ENCODE data around the gene SYT13. TPM values are rescaled to one million over a fixed set of nuclear protein-coding genes. Genes with fewer than 3 reads are reported as not detected.

SYT13 gene
- total and polyA plus RNA-seq, 8 donors = 2.5 to 30.9 (median 6.6) TPM

DNA sequence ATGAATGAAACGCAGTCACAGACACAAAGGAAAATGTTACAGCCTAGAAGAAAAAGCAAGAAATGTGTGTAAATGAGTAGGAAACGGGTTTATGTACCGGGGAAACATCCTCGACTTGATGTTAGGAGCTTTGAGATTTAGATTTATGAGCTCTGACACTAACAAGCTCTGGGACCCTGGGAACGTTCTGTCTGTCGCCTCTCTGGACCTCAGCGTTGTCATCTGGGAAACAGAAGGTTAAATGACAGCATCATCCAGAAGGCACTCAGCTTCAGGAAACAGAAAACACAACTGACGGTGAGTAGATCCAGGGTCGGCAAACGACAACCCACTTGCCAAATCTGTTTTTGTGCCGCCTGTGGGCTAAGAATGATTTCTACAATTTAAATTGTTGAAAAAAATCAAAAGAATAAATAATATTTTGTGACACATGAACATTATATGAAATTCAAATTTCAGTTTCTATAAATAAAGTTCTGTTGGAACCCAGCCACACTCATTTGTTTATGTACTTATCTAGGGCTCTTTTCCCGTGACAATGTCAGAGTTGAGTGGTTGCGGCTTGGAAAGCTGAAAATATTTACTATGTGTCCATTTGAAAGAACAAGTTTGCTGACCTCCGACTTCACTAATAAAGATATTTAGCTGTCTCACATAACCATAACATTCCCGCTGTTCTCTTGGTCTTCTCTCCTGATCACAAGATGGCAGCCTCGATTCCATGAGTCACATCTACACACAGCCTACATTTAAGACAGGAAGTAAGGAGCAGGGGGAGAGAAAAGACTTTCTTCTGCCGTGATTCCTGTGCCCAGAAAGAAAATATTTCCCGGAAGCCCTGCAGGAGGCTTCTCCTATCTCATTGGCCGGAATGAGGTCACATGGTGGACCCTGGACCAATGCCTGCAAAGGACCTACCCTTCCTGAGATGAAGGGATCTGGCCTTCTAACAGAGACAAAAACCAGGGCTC, 47.1 kb upstream of the SYT13 start:
- peak overlapping the region in 2 of 4 donors; percentile 2 to 3 for H3K4me3 ChIP-seq
- 36 to 44% methylated on average over 19 of the region's 19 CpGs for WGBS, 2 donors
- H3K4me1 ChIP-seq = peaks cover 0 to 4% (median 0%) of the 10 kb centered on the region in 3 donors
- intact Hi-C loops (cut with DNase I) = loop anchor here in 1 of 3 donors (5.0 to 10.0 kb wide), 2 partner anchors 226 to 398 kb away; no protein-coding TSS in a partner anchor
- TF ChIP-seq, protein P1, sequence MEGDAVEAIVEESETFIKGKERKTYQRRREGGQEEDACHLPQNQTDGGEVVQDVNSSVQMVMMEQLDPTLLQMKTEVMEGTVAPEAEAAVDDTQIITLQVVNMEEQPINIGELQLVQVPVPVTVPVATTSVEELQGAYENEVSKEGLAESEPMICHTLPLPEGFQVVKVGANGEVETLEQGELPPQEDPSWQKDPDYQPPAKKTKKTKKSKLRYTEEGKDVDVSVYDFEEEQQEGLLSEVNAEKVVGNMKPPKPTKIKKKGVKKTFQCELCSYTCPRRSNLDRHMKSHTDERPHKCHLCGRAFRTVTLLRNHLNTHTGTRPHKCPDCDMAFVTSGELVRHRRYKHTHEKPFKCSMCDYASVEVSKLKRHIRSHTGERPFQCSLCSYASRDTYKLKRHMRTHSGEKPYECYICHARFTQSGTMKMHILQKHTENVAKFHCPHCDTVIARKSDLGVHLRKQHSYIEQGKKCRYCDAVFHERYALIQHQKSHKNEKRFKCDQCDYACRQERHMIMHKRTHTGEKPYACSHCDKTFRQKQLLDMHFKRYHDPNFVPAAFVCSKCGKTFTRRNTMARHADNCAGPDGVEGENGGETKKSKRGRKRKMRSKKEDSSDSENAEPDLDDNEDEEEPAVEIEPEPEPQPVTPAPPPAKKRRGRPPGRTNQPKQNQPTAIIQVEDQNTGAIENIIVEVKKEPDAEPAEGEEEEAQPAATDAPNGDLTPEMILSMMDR (IDR thresholded peaks at IDR 0.05) = no peak
- no peaks in the 10 kb centered on the region for H3K27me3 ChIP-seq
- no peaks in the 10 kb centered on the region for H3K36me3 ChIP-seq
- ATAC-seq (peak; percentile 64 to 73 (median 68)), FAIRE-seq (no peak), DNase-seq (peak in 3 of 6 donors; percentile 38 to 61 (median 39))
- H3K27ac ChIP-seq = peak overlapping the region in 1 of 4 donors; percentile 5
- no peaks in the 10 kb centered on the region for H3K9me3 ChIP-seq

DNA sequence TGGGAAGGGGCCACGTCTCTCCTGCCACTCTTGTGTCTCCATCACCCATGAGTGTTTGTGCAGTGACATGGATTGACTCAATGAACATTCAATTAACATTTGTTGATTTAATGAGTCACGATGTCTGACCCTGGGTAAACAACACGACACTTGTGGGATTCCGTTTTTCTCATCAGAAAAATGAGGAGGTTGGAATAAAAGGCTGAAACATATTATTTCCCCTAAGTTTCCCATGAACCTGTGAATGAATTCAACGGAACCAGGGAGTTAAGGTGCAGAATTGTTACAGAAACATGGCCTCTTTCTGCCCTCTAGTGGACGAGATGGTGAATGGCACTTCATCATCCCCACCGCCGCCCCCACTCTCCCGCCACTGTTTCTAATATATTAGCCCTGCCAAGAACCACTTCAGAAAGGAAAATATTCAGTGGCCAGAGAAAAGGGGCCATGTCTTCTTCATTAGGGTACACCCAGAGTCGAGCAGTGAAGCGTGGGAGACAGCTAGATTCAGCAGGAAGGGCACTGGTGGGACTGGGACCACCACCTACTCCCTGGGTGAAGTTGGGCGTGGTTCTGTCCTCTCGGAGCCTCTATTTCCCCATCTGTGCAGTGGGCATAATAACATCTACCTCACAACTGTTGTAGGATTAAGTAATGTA, 46.3 kb upstream of the SYT13 start:
- H3K4me3 ChIP-seq = peak overlapping the region in 1 of 4 donors; percentile 2
- ATAC-seq = peak; percentile 80 to 93 (median 90)
- TF ChIP-seq, protein P1 (IDR thresholded peaks at IDR 0.05) = peak; percentile 70 to 88 (median 76)
- peaks cover 0 to 4% (median 0%) of the 10 kb centered on the region in 3 donors for H3K4me1 ChIP-seq
- peak in 2 of 6 donors; percentile 22 to 61 for DNase-seq
- 8 to 9% methylated on average over 13 of the region's 13 CpGs for WGBS, 2 donors
- no peak for FAIRE-seq
- H3K9me3 ChIP-seq = peaks cover 0 to 4% (median 0%) of the 10 kb centered on the region in 4 donors
- no peaks in the 10 kb centered on the region for H3K36me3 ChIP-seq
- no peaks in the 10 kb centered on the region for H3K27me3 ChIP-seq
- no peak overlapping the region for H3K27ac ChIP-seq
- intact Hi-C loops (cut with DNase I) = loop anchor here in 1 of 3 donors (5.0 to 10.0 kb wide), 2 partner anchors 225 to 398 kb away; no protein-coding TSS in a partner anchor

DNA sequence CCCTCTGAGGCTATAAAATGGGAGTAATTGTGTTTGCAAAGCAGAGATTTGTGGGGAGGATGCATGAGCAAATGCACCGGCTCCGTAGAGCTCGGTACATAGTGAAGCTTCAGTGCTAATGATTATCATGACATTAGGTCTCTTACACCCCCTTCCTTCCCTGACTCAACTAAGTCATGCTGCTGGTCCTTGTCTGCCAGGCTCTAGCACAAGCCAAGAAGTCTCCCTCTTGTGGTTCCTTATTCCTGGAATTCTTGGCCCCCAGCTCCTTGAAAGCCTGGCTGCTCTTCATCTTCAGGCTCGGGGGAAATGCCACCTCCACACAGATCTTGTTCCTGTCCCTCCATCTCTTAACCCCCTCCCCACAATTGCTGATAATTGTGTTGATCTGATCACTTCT, 45.7 kb upstream of the SYT13 start:
- no peak for FAIRE-seq
- Histone ChIP-seq H3K4me3 (no peak overlapping the region), H3K4me1 (peaks cover 0 to 4% (median 0%) of the 10 kb centered on the region in 3 donors), H3K9me3 (peaks cover 0 to 4% (median 0%) of the 10 kb centered on the region in 4 donors), H3K27ac (no peak overlapping the region), H3K27me3 (no peaks in the 10 kb centered on the region), H3K36me3 (no peaks in the 10 kb centered on the region)
- no peak for ATAC-seq
- TF ChIP-seq, protein P1 (IDR thresholded peaks at IDR 0.05) = no peak
- WGBS, 2 donors = 39 to 40% methylated on average over 4 of the region's 4 CpGs
- DNase-seq = no peak
- intact Hi-C loops (cut with DNase I) = loop anchor here in 1 of 3 donors (5.0 to 10.0 kb wide), 2 partner anchors 225 to 397 kb away; no protein-coding TSS in a partner anchor

DNA sequence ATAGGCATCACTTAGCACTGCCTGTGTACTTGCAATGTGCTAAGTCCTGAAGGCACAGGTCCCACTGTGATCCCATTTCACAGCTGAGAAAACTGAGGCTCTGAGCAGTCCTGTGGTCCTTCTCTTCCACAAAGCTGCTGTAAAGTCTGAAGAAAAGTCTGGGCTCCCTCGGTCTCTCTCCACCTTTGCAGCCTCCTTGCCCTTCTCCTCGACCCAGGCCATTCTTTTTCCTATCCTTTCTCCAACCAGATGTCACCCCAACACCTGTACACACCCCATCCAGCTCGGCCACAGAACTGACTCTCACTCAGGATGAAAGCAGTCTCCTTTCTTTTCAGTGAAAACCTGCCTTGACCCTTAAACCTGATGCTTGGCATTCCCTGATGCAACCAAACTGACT, 42.6 kb upstream of the SYT13 start:
- Histone ChIP-seq H3K4me3 (no peak overlapping the region), H3K4me1 (peaks cover 0 to 4% (median 0%) of the 10 kb centered on the region in 3 donors), H3K27me3 (no peaks in the 10 kb centered on the region), H3K9me3 (peaks cover 0 to 4% (median 0%) of the 10 kb centered on the region in 4 donors), H3K27ac (no peak overlapping the region), H3K36me3 (no peaks in the 10 kb centered on the region)
- no peak for DNase-seq
- ATAC-seq = no peak
- intact Hi-C loops (cut with DNase I) = loop anchor here in 1 of 3 donors (10.0 kb wide), 1 partner anchor 214 kb away; no protein-coding TSS in a partner anchor
- TF ChIP-seq, protein P1 (IDR thresholded peaks at IDR 0.05) = no peak
- 48 to 57% methylated on average over 3 of the region's 3 CpGs for WGBS, 2 donors
- no peak for FAIRE-seq

Measured in pancreas (tissue), 10 donors.